Stomach smooth muscle (tissue), 2 donors: Measurements from ENCODE around the gene ITPR1.

Experiments
- H3K27ac ChIP-seq: one replicate; pipeline ENCODE4 v1.7.0; 2013; ENCODE audit warnings: mild to moderate bottlenecking, low read length, inconsistent platforms
- H3K27me3 ChIP-seq, 2 donors: one replicate each; pipeline ENCODE4 v1.7.0; 2013; ENCODE audit warnings: low read length in 2 of 2; ENCODE audit not compliant: insufficient read depth in 2 of 2, control insufficient read depth in 1 of 2
- H3K36me3 ChIP-seq, 2 donors: one replicate each; pipeline ENCODE4 v1.7.0; 2013; ENCODE audit warnings: low read length in 2 of 2; ENCODE audit not compliant: control insufficient read depth in 2 of 2, insufficient read depth in 2 of 2
- H3K4me1 ChIP-seq: one replicate; pipeline ENCODE4 v1.7.0; 2013; ENCODE audit warnings: low read length; ENCODE audit not compliant: control insufficient read depth, insufficient read depth
- H3K4me3 ChIP-seq, 2 donors: one replicate each; pipeline ENCODE4 v1.7.0; 2013; ENCODE audit warnings: low read length in 2 of 2
- H3K9ac ChIP-seq, 2 donors: one replicate each; pipeline ENCODE4 v1.7.0; 2013; ENCODE audit warnings: low read length in 2 of 2, mild to moderate bottlenecking in 1 of 2
- H3K9me3 ChIP-seq, 2 donors: one replicate each; pipeline ENCODE4 v1.7.0; 2013; ENCODE audit warnings: low read length in 2 of 2; ENCODE audit not compliant: control insufficient read depth in 2 of 2
- donor health status: healthy.
- donor health status: Pancreatic carcinoma.

Gene ITPR1

DNA sequence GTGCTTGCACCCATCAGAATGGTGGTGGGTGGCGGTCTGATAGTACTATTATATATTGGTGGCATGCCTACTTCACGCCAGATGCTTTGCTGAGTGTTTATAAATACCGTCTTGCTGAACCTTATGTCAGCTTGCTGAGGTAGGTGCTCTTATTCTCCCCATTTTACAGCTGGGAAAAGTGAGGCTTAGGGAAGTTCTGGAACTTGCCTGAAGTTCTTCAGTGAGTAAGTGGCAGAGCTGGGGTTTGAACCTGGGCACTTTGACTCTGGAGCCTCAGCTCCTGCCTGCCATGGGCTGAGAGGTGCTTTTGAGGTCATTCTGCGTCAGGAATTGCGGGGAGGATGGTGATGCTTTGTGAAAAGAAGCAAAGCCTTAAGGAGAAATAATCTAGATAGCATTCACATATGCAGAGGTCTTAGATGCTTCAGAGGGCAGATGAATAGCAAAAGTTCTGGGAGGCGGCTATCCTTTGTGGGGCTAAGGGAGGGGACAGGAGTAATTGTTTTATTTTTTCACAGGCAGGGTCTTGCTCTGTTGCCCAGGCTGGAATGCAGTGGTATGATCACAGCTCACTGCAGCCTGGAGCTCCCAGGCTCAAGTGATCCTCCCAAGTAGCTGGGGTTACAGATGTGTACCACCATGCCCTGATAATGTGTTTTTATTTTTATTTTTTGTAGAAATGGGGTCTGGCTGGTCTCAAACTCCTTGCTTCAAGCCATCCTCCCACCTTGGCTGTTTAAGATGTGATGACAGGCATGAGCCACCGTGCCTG, 18.5 kb downstream of the ITPR1 start:
- Histone ChIP-seq H3K27me3 (no peaks in the 10 kb centered on the region), H3K27ac (no peak overlapping the region), H3K36me3 (no peaks in the 10 kb centered on the region), H3K9ac (no peak overlapping the region), H3K4me3 (no peak overlapping the region), H3K9me3 (no peaks in the 10 kb centered on the region), H3K4me1 (peaks cover 4% of the 10 kb centered on the region)

DNA sequence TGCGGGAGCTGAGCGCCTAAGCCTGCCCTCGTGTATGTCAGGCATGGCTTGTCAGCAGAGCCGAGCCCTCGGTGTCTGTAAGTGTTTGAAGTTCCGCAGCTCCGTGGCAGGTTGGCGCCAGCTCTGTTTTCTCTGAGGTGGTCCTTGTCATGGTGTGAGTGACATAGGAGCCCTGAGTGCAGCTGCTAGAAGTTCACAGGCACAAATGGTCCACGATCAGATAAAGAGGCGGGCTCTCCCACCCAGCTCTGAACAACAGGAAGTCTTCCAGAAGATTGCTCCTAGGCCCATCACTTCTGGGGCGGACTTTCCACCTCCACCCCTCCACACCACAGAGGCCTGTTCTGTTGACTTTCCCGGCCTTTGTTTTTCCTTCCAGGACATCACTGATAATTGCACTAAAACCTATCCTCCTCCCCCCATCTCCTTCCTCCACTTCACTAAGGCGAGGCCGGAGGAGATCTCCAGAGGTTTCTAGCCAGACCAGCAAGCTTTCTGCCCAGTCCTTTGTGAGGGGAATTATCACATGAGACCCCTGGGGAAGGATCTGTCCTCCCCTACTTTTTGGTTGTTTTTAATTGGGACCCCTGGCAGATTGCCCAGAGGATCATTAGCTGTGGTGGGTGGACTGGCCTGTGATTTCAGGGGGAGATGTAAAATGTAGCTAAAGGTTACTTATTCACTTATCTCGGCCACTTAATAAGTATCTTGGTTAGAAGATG, 19.9 kb downstream of the ITPR1 start:
- no peaks in the 10 kb centered on the region for H3K27me3 ChIP-seq
- no peak overlapping the region for H3K27ac ChIP-seq
- no peak overlapping the region for H3K9ac ChIP-seq
- H3K4me3 ChIP-seq, result no peak overlapping the region
- peaks cover 2 to 3% of the 10 kb centered on the region in 2 donors for H3K36me3 ChIP-seq
- H3K9me3 ChIP-seq, result no peaks in the 10 kb centered on the region
- H3K4me1 ChIP-seq, result peaks cover 4% of the 10 kb centered on the region

DNA sequence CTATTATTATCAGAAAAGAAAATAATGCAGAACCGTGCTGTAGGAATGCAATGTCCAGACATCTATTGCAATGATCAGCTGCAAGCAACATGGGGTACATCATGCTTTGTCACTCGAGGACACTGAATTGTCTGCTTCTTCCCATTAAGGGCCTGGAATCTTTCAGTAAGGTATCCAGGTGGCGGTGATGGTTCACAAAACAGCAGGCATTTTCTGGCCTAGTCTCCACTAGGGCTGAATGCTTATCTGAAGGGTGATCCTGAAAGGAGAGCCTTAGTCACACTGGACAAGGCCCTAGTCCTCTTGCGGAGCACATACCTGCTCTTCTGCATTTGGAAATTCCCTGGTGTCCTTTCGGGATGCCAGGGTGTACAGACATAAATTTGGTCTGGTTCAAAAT, 21.2 kb downstream of the ITPR1 start:
- H3K9me3 ChIP-seq, result no peaks in the 10 kb centered on the region
- no peak overlapping the region for H3K4me3 ChIP-seq
- no peaks in the 10 kb centered on the region for H3K27me3 ChIP-seq
- no peak overlapping the region for H3K27ac ChIP-seq
- H3K9ac ChIP-seq, result no peak overlapping the region
- H3K36me3 ChIP-seq, result peaks cover 2 to 7% of the 10 kb centered on the region in 2 donors
- peaks cover 5% of the 10 kb centered on the region for H3K4me1 ChIP-seq

DNA sequence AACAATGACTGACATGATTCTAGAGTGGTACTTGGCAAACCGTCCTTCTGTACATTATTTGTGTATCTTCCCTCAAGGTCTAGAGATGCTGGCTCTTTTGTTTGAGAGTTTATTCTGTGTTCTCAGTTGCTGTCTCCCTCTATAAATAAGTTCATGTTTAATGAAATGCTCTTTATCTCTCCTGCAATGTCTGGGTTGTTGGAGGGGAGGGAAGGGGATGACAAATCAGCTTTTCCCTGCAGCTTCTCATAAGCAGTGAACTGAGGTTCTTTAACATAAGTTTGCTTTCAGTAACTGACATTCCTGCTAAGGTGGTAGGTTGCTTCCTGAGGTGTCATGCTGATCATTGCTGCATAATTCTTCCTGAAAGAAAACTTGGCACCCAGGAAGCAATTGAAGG, 21.8 kb downstream of the ITPR1 start:
- H3K9me3 ChIP-seq, result no peaks in the 10 kb centered on the region
- H3K27ac ChIP-seq, result no peak overlapping the region
- peaks cover 5% of the 10 kb centered on the region for H3K4me1 ChIP-seq
- no peak overlapping the region for H3K4me3 ChIP-seq
- H3K9ac ChIP-seq, result no peak overlapping the region
- H3K27me3 ChIP-seq, result no peaks in the 10 kb centered on the region
- peaks cover 2 to 7% of the 10 kb centered on the region in 2 donors for H3K36me3 ChIP-seq

DNA sequence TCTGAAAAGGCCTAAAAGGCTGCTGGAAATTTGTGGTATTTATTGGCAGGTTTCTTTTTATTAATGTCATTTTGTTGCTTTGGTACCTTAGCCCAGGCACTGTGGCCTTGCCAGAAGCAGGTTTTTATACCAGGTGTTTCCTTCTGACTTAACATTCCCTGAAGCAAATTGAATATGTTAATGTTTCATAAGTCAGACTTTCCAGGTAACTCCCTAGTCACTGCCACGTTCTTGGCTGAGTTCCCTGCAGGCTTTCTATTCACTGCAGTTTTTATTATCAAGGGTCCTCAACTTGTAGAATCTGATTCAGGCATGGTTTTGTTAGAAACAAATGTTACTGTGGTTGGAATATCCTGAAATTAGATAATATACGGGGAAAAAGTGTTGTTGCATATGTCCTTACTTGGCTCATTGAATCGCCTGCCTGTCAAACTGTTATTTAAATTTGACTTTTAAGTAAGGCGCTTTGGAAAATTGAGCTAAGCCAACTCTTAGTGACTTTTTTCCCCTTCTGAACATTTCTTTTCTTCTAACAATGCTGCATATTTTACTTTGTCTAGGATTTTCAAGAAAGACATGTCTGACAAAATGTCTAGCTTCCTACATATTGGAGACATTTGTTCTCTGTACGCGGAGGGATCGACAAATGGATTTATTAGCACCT, 22.9 kb downstream of the ITPR1 start:
- no peak overlapping the region for H3K27ac ChIP-seq
- peaks cover 5% of the 10 kb centered on the region for H3K4me1 ChIP-seq
- peaks cover 2 to 7% of the 10 kb centered on the region in 2 donors for H3K36me3 ChIP-seq
- H3K9me3 ChIP-seq, result no peaks in the 10 kb centered on the region
- H3K9ac ChIP-seq, result no peak overlapping the region
- H3K27me3 ChIP-seq, result no peaks in the 10 kb centered on the region
- no peak overlapping the region for H3K4me3 ChIP-seq

DNA sequence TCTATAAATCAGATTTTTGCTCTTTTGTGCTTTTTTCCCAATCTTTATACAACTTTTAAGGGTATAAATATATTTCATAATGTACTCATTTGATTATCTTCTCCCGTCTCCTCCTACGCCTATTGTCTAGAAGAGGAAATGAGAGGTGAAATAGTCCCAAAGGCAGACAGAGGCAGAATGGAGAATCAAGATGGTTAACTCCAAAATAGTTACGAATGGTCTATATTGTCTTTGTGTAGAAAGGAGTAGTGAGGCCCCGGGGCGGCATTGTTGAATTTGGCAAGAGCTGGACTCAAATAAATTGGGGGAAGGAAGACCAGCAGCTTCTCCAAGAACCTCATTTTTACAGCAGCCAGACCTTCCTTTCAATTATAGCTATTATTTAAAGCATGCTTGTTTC, 23.9 kb downstream of the ITPR1 start:
- H3K9me3 ChIP-seq, result no peaks in the 10 kb centered on the region
- peaks cover 2 to 7% of the 10 kb centered on the region in 2 donors for H3K36me3 ChIP-seq
- H3K4me3 ChIP-seq, result no peak overlapping the region
- no peak overlapping the region for H3K27ac ChIP-seq
- peaks cover 2% of the 10 kb centered on the region for H3K4me1 ChIP-seq
- no peak overlapping the region for H3K9ac ChIP-seq
- no peaks in the 10 kb centered on the region for H3K27me3 ChIP-seq

DNA sequence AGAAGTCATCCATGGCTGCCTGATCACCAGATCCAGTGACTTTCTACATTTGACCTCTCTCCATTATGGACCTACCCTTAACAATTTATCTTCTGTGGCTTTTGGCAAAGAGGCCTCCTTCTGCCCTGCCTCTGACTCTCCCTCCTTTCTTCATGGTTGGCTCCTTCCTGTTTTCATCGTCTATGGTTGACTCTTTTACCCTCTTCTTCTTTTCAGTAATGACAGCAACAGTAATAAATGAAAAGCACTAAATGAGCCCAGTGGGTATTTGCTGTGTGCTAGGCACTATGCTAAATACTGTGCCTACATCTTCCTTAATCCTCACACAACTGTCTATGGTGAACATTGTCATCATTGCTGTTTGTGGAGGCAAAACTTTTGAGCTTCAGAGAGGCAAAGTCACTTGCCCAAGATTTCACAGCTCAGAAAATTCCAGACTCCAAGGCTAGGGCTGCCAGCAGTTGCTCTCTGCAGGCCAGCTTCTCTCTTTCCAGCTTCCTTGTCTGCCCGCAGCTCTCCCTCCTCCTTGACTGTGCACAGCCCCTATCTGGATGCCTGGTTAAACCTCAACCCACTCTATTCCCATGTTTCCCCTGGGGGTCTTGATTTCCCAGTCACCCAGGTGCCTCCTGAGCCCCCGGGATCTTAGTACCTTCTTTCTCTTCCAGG, 24.6 kb downstream of the ITPR1 start:
- Histone ChIP-seq H3K36me3 (peaks cover 2 to 7% of the 10 kb centered on the region in 2 donors), H3K4me3 (no peak overlapping the region), H3K27ac (no peak overlapping the region), H3K4me1 (peaks cover 2% of the 10 kb centered on the region), H3K9me3 (no peaks in the 10 kb centered on the region), H3K9ac (no peak overlapping the region), H3K27me3 (no peaks in the 10 kb centered on the region)

DNA sequence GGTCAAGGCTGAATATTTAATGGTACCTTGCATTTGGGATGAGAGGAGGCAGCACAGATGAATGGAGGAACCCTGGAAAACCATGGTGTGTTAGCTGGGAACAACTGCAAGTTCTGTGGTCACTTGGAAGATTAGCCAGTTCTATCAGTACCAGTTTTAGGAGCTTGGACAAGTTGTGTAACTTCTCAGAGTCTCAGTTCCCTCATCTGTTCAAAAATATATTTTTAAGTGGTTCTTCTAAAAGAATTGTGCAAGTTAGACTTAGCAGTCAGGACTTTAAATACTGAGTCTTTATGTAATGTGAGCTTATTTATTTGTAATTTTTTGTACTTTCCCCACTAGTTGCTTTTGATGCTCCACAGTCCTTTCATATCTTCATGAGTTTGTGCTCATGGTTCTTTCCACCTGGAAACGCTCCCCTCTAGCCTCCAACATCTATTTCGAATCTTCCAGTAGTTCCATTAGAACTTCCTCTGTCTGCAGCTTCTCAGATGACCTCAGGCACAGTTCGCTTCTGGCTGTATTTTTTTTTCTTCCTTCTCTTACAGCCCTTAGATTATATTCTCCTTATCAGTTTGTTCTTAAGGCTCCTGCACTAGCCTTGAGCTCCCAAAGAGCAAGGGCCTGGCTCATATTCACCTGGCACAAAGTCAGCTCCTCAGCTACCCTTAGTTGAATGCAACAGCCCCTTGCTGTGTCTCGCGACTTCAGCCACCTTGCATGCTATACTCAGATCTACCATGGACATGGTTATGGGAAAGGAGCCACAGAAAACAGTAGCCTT, 27.1 kb downstream of the ITPR1 start:
- no peak overlapping the region for H3K27ac ChIP-seq
- H3K4me3 ChIP-seq, result no peak overlapping the region
- H3K27me3 ChIP-seq, result no peaks in the 10 kb centered on the region
- peaks cover 9% of the 10 kb centered on the region for H3K4me1 ChIP-seq
- no peak overlapping the region for H3K9ac ChIP-seq
- H3K36me3 ChIP-seq, result peaks cover 2 to 7% of the 10 kb centered on the region in 2 donors
- H3K9me3 ChIP-seq, result no peaks in the 10 kb centered on the region

DNA sequence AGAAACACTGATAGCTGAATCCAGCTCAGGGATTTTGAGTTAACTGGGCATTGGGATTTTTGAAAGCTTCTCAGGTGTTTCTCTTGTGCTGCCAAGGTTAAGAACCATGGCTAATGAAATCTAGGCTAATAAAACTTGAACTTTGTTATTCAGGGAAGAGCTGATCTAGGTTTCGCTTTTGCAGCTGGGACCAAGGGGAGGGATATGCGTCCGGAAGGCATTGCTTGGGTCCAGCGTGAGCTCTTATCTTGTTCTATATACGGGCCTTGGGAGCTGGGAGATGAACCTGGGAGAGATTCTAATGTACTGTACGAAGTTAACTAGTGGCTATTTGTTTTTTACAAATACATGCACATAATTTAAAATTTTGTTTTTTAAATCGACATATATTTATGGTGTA, 29.8 kb downstream of the ITPR1 start:
- Histone ChIP-seq H3K4me1 (peaks cover 9% of the 10 kb centered on the region), H3K27ac (no peak overlapping the region), H3K9ac (no peak overlapping the region), H3K9me3 (no peaks in the 10 kb centered on the region), H3K27me3 (no peaks in the 10 kb centered on the region), H3K36me3 (peaks cover under 1 to 3% of the 10 kb centered on the region in 2 donors), H3K4me3 (no peak overlapping the region)
